Measurements from ENCODE around the gene DCBLD1. TPM values are rescaled to one million over a fixed set of nuclear protein-coding genes. Genes with fewer than 3 reads are reported as not detected.

DCBLD1 gene
- total and polyA plus RNA-seq, 2 of the 13 experiments (the other 11 are each of a cell fraction or from before 2014, with no cell fraction given): 23.2 to 41.5 TPM

DNA sequence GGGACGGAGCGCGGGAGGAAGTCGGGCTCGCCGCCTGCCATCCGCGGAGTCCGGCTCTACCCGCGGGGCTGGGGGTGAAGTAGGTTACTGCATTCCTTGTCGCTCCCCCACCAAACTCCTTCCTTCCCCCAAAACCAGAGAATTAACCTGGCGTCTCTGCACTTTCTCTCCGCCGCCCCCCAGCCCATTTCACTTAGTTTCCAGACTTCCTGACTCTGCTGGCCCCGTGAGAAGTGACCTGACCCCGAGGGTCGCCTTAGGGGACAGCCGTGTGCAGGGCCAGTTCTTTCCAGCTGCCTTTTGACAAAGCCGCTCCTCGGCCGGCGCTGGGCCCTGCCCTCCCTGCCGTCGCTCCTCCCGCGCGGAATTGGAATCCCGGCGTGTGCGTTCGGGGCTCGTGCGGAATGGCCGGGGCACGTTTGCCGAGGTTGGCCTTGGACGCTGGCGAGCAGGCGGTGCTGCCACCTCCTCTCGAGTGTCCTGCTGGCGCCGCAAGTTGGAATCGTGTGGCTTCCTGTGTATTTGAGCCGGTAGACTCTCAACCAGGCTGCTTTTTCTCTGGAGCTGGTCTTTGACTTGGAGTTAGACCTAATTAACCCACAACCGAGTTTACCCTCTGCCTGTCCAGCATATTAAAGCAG lies 650 bp downstream of the DCBLD1 start (continued):
- TF ChIP-seq, protein P1, sequence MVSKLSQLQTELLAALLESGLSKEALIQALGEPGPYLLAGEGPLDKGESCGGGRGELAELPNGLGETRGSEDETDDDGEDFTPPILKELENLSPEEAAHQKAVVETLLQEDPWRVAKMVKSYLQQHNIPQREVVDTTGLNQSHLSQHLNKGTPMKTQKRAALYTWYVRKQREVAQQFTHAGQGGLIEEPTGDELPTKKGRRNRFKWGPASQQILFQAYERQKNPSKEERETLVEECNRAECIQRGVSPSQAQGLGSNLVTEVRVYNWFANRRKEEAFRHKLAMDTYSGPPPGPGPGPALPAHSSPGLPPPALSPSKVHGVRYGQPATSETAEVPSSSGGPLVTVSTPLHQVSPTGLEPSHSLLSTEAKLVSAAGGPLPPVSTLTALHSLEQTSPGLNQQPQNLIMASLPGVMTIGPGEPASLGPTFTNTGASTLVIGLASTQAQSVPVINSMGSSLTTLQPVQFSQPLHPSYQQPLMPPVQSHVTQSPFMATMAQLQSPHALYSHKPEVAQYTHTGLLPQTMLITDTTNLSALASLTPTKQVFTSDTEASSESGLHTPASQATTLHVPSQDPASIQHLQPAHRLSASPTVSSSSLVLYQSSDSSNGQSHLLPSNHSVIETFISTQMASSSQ (IDR thresholded peaks at IDR 0.05; ENCODE audit: low read depth): 0 out of 2 replicates have a peak, but pooled peaks have one; percentile 13
- TF ChIP-seq, protein P1 (CRISPR knock-in tag; IDR thresholded peaks at IDR 0.05; ENCODE audit: borderline replicate concordance): 0 out of 2 replicates have a peak, but pooled peaks have one; percentile 36
- TF ChIP-seq, protein P2, sequence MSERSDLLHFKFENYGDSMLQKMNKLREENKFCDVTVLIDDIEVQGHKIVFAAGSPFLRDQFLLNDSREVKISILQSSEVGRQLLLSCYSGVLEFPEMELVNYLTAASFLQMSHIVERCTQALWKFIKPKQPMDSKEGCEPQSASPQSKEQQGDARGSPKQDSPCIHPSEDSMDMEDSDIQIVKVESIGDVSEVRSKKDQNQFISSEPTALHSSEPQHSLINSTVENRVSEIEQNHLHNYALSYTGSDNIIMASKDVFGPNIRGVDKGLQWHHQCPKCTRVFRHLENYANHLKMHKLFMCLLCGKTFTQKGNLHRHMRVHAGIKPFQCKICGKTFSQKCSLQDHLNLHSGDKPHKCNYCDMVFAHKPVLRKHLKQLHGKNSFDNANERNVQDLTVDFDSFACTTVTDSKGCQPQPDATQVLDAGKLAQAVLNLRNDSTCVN (CRISPR knock-in tag; IDR thresholded peaks at IDR 0.05; ENCODE audit: borderline replicate concordance): peak; percentile 81
- peak; percentile 79 for TF ChIP-seq MED13 (CRISPR knock-in tag; IDR thresholded peaks at IDR 0.05)
- TF ChIP-seq NFE2 (CRISPR knock-in tag; IDR thresholded peaks at IDR 0.05): no peak
- 0 out of 2 replicates have a peak, but pooled peaks have one; percentile 45 for TF ChIP-seq SIX4 (CRISPR knock-in tag; IDR thresholded peaks at IDR 0.05)
- TF ChIP-seq ZNF850 (CRISPR knock-in tag; conservative IDR thresholded peaks at IDR 0.05): 0 out of 2 replicates have a peak, but pooled peaks have one; percentile 69
- TF ChIP-seq CENPT (CRISPR knock-in tag; IDR thresholded peaks at IDR 0.05; ENCODE audit: low read depth): 0 out of 2 replicates have a peak, but pooled peaks have one; percentile 39
- TF ChIP-seq MTF2 (CRISPR knock-in tag; IDR thresholded peaks at IDR 0.05; ENCODE audit: borderline replicate concordance): 0 out of 2 replicates have a peak, but pooled peaks have one; percentile 8
- TF ChIP-seq, protein P3, sequence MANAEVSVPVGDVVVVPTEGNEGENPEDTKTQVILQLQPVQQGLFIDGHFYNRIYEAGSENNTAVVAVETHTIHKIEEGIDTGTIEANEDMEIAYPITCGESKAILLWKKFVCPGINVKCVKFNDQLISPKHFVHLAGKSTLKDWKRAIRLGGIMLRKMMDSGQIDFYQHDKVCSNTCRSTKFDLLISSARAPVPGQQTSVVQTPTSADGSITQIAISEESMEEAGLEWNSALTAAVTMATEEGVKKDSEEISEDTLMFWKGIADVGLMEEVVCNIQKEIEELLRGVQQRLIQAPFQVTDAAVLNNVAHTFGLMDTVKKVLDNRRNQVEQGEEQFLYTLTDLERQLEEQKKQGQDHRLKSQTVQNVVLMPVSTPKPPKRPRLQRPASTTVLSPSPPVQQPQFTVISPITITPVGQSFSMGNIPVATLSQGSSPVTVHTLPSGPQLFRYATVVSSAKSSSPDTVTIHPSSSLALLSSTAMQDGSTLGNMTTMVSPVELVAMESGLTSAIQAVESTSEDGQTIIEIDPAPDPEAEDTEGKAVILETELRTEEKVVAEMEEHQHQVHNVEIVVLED (CRISPR knock-in tag; IDR thresholded peaks at IDR 0.05; ENCODE audit: borderline replicate concordance): peak; percentile 82
- peak; percentile 43; the same call in 1 of the 2 replicates for TF ChIP-seq ZFP36L1 (CRISPR knock-in tag; IDR thresholded peaks at IDR 0.05)
- no peak for TF ChIP-seq NFRKB (IDR thresholded peaks at IDR 0.05)
- no peak; the same call in 1 of the 2 replicates for TF ChIP-seq ZBTB38 (CRISPR knock-in tag; IDR thresholded peaks at IDR 0.05)
- TF ChIP-seq ZNF720 (CRISPR knock-in tag; IDR thresholded peaks at IDR 0.05): no peak
- TF ChIP-seq NFYB (CRISPR knock-in tag; IDR thresholded peaks at IDR 0.05): no peak; the same call in 1 of the 2 replicates
- TF ChIP-seq ELF3 (CRISPR knock-in tag; IDR thresholded peaks at IDR 0.05): no peak; the same call in 1 of the 2 replicates
- TF ChIP-seq GPN1 (CRISPR knock-in tag; IDR thresholded peaks at IDR 0.05; ENCODE audit: borderline replicate concordance): no peak
- peak; percentile 81; the same call in 1 of the 2 replicates for TF ChIP-seq KAT7 (CRISPR knock-in tag; IDR thresholded peaks at IDR 0.05; ENCODE audit: borderline replicate concordance)
- TF ChIP-seq NR2F1 (CRISPR knock-in tag; IDR thresholded peaks at IDR 0.05): peak in 1 of 2 experiments; percentile 31; a peak in 1 of 4 replicates
- no peak for TF ChIP-seq CC2D1A (CRISPR knock-in tag; IDR thresholded peaks at IDR 0.05)
- TF ChIP-seq ZNF543 (CRISPR knock-in tag; IDR thresholded peaks at IDR 0.05): peak; percentile 89
- no peak for TF ChIP-seq SP1 (IDR thresholded peaks at IDR 0.05)
- peak; percentile 30 for TF ChIP-seq SP1 (CRISPR knock-in tag; IDR thresholded peaks at IDR 0.05)
